ENCODE results near the gene ARHGAP42.

ARHGAP42 gene

GRCh38 chr11:100981196-100981824 is 294.2 kb downstream of the ARHGAP42 start:
- DNase-seq (ENCODE audit: low read depth): no peak
- no peak for TF ChIP-seq CTCF (conservative IDR thresholded peaks at IDR 0.05; ENCODE audit: low read depth, low read length)

DNA sequence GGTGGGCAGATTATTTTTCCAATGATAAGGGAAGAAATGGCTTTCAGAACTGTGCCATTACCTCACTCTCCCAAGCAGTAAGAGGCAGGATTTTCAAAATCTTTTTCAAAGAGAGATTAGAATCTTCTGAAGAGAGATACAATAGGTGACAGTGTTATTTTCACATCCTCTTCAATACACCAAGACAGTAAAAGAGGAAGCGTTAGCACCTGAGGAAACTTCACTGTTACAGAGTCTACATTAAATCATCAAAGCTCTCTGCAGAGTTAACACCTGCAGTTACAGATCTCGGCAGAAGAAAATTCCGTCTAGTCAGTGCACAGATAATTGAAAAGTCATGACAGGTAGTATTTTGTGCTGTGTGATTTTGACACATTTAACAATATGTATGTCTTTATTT is 297.6 kb downstream of the ARHGAP42 start:
- TF ChIP-seq CTCF (conservative IDR thresholded peaks at IDR 0.05; ENCODE audit: low read depth, low read length): no peak
- DNase-seq (ENCODE audit: low read depth): no peak
- no peak overlapping the region for H3K4me3 ChIP-seq (ENCODE audit: low read length)

More at GRCh38 chr11:100981196-100981824, 294.2 kb downstream of the ARHGAP42 start:
- no peak overlapping the region for H3K4me3 ChIP-seq (ENCODE audit: low read length)

GRCh38 chr11:100990931-100991330 is 303.8 kb downstream of the ARHGAP42 start:
- TF ChIP-seq CTCF (conservative IDR thresholded peaks at IDR 0.05; ENCODE audit: low read depth, low read length): no peak
- DNase-seq (ENCODE audit: low read depth): no peak
- H3K4me3 ChIP-seq (ENCODE audit: low read length): no peak overlapping the region

DNA sequence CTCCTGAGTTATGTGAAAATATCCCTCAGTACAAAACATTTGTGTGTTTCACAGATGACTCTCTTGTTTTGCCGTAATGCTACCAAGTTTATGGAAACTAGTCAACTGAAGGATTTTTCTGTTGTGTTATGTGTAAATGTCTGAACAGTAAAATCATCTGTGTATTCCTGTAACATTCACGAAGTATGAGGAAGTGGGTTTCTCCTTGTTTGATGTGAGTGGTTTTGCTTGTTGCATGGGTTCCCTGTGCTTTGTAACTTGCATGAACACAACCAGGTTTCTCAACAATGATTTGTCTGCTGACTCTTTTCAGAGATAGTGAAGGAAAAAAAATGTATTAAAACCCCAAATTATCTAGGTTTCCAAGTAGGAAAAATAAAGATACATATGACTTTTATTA is 304.5 kb downstream of the ARHGAP42 start:
- TF ChIP-seq CTCF (conservative IDR thresholded peaks at IDR 0.05; ENCODE audit: low read depth, low read length): no peak
- DNase-seq (ENCODE audit: low read depth): no peak
- H3K4me3 ChIP-seq (ENCODE audit: low read length): no peak overlapping the region

DNA sequence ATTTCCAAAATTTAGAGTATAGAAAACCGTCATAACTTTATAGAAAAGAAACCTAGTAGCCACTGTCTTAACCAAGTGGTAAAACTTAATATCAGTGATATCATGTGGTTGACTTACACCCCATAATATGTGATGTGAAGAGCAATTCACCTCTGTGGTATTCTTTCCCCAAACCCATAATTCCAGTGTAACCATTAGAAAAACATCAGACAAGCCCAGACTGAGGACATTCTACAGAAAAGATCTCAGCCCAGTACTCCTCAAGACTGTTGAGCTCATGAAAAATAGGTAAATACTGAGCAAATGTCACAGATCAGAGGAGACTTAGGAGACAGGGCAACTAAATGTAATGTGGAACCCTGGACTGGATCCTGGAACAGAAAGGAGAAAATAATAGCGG is 307.9 kb downstream of the ARHGAP42 start:
- no peak for TF ChIP-seq CTCF (conservative IDR thresholded peaks at IDR 0.05; ENCODE audit: low read depth, low read length)

GRCh38 chr11:100999756-101000155 is 312.7 kb downstream of the ARHGAP42 start:
- DNase-seq (ENCODE audit: low read depth): no peak
- no peak overlapping the region for H3K4me3 ChIP-seq (ENCODE audit: low read length)
- no peak for TF ChIP-seq CTCF (conservative IDR thresholded peaks at IDR 0.05; ENCODE audit: low read depth, low read length)

More for the DNA sequence above, 307.9 kb downstream of the ARHGAP42 start:
- DNase-seq (ENCODE audit: low read depth): no peak
- H3K4me3 ChIP-seq (ENCODE audit: low read length): no peak overlapping the region

DNA sequence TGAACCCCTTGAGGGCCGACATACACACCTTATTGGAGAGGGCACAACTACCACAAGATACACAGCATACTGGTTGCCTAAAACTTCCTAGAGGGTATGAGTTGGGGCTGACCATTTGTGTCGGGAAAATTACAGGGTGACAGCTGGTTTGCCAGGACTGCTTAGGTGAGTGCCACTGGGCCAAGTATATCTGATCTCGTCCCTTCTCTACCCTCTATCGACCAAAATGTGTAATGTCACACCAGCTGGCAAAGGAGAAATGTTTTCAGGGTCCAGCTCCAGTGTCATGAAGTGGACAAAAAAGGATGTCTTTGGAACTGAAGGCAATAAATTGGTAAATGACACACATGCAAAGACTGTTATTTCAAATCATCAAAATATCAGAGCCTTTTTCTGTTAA is 316.4 kb downstream of the ARHGAP42 start:
- H3K4me3 ChIP-seq (ENCODE audit: low read length): no peak overlapping the region

More for the DNA sequence above, 316.4 kb downstream of the ARHGAP42 start:
- no peak for DNase-seq (ENCODE audit: low read depth)
- no peak for TF ChIP-seq CTCF (conservative IDR thresholded peaks at IDR 0.05; ENCODE audit: low read depth, low read length)

All from retinal pigment epithelial cell (primary cell).